CD4-positive, alpha-beta T cell treated with Interleukin-15 for 4 hours (primary cell): ENCODE measurements around the gene DDX31.

ENCODE experiments used
- DNase-seq: peaks from one replicate; pipeline ENCODE4 v3.0.0-alpha.2; 2020; ENCODE audit warnings: low spot score

DDX31 gene

DNA sequence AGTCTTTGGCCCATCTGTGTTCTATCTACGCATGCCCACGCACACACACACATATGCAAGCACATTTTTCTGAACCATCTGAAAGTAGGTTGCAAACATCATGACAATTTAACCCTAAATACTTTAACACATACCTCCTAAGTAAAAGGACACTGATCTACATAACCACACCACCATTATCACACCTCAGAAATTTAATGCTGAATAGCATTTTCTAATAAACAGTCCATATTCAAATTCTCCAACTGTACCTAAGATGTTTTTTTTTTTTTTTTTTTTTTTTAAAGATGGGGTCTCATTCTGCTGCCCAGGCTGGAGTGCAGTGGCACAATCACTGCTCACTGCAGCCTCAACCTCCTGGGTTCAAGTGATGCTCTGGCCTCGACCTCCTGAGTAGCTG, 35.5 kb downstream of the DDX31 start:
- DNase-seq: no peak

DNA sequence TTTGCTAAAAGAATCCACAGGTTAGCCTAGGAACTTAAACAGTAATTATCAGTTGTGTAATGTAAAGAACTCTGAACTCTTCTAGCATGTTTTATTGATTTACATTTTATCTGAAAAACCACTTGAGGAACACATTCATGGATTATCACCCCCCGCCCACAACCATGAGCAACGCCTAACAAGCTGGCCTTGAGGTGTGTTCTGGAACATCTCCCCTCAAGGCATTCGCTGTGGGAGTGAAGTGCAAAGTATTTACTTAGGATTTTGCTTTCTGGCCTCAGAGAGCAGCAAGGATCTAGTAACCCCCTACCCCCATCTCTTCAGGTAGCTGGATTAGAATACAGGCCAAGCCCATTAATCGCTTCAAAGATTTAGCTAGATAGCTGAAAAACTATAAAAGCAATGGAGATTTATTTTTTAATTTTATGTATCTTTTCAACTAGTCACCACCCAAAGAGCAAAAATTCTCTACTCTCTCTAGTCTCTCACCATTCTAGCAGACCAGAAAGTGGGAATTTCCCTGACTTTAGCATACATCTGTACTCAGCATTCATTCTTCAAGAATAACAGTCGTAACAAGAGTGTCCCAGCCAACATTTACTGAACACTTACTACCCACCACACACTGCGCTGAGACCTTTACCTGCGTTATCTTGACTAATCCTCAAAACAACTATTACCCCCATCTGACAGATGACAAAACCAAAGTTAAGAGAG, 37.2 kb downstream of the DDX31 start:
- no peak for DNase-seq

DNA sequence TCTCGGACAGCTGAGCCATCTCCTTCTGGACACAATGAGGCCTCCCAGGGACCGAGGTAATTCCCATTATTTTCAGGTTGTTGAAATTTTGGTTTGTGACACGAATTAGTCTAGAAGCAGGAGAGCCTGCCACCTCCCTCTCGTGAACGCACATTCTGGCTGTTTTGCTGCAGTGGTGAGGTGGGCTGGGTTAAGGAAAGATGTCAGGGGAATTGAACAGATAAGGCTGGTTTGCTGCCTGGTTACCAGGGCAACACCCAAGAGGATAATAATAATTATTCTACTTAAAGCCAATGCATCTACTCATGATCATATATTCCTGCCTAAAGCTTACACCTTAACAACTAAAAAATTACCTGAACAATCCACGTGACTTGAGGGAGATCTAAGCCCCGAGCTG, 38.1 kb downstream of the DDX31 start:
- DNase-seq: no peak

DNA sequence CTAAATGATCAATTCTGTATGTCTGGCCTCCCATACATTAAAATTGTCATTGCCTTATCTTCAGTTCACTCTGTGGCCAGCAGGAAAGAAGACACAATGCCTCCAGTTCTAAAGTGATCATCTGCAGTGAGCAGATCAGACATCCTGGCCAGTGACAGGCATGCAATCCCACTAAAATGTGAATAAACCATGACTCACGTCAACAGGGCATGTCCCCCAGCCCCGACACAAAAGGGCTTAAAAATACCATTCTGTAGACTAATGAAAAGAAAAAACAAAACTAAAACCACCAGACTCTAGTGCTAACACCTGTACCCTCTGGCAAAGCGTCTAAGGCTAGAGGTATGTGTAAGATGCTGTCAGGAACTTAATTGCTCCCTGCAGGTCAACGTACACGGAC, 38.5 kb downstream of the DDX31 start:
- no peak for DNase-seq

DNA sequence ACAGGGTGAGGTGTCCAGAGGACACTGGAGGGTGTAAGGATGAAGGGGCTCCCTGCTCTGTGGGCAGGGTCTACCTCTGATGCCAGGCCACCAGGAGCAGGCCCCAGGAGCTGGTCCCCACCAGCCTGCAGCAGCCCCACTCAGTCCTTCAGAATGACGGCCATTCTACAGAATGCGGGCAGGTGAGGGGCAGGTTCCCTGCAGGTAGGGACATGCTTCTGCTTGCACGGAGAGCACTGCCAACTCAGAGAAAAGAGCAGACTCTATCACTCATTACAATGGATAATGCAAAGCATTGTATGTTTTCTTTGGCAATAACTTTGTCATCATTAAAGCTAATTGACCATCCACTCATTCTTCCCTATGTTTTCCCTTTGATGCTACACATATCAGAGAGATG, 39.0 kb downstream of the DDX31 start:
- no peak for DNase-seq

DNA sequence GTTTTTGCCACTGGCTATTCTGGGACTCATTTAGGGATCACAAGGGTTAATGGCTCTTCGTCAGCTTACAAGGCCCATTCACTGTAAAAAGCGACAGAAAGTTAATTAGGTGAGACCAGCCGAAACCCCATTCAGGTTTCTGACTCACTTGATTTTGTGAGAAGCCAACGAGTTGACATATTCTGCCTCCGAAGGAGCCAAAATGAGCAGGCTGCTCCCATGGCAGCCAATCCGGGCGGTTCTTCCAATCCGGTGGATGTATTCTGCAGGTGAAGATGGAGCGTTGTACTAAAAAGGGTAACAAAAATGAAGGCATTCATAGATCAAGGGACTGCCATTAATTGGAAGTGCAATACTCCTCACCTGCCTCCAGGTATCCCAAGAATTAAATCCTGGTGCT, 39.7 kb downstream of the DDX31 start:
- DNase-seq: no peak

DNA sequence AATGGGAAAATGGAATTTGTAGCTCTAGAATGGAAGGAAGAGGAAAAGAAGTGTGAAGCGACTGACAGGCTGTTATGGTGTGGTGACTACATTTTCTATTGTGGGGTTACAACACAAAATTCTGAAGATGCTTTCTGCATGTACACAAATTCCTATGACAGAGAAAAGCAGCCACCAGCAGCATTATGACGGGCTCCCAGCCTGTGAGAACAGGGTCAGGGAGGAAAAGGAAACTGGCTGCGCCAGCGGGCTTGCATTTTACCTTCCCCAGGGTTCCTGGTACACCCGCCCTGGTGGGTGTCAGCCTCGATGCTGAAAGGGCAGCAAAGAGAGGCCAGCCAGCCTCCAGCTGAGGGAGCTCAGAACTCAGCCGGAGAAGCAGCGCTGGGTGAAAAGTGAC, 41.0 kb downstream of the DDX31 start:
- no peak for DNase-seq

DNA sequence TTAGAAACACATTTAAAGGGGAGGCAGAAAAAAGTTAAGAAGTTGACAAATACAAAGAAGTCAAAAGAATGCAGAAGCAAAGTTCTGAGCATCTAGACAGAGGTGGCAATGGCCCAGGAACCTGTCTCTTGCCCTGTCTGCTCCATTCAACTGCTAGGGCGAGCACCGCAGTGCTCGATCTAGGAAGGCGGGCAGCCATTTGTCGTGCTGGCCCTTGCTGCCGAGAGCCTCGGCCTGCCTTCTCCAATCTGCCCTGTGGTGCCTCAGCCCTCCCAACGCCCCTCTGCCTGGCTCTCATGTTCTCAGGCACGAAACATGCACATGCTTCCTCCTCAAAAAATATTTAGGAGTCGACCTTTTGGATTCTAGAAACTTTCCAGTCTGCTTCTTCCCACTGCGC, 42.2 kb downstream of the DDX31 start:
- DNase-seq: no peak

DNA sequence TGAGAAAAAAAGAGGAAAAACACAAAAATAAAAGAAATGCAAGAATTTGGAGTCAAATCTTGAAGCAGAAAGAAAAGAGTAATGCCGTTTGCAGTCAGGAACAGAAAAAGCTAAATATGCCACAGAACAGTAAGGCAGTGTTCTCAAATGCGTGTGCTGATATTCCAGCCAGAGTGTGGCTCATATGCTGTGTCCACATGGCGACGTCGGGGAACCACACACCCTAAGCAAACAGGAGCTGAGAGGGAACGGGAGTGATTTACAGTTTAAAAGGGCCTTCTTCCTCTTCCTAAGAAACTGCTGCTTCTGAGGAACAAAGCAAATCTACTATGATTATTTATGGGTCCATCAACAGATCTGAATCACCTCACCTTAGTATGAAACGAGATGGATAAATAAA, 42.7 kb downstream of the DDX31 start:
- no peak for DNase-seq

DNA sequence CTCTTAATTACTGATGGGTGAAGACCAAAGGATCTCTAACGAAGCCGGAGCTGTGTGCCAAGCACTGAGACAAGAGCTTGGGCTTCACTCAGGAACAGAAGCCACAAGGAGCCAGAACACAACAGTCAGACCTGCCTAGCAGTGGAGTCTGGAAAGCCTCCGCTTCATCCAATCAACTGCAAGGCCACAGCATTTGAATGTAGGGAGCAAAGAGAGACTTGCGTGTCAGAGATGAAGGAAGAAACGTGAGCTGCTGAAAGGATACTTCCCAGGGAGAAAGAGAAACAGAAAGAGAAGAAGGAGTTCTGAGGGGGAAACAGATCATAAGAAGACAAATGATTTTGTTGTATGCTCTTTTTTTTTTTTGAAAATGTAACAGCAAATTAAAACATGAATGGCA, 43.5 kb downstream of the DDX31 start:
- no peak for DNase-seq

DNA sequence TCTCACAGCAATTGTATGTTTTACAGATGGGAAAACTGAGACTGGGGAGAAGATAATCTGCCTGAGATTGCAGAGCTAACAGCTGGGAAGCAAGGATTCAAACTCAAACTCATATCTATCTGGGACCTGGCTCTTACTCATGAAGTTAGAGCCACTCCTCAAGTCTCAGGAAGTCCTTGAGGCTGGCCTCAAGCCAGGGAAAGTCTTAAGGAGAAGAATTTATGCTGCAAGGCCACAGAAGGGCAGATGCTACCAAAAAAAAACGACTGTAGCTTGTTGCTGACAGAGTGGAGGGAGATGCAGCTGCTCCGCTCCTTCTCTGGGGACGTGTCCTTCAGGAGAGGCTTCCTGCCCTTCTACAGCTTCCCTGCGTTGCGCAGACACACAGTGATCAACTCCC, 47.6 kb downstream of the DDX31 start:
- no peak for DNase-seq

DNA sequence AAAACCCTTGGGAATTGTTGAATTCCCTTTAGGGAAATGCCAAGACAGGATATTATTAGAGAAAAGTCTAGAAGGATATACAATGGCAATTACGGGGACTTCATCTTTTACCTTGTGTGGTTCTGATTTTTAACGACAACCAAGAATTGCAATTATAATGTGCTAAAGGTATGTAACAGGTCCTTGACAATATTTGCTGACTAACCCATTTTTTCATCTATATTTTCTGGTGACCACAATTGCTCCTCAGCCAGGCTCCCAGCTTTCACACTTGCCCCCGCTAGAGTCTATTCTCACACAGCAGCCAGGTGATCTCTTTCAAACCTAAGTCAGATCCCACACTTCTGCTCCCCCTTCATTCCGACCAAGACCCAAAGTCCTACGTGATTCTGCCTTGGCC, 53.1 kb downstream of the DDX31 start:
- DNase-seq: no peak

DNA sequence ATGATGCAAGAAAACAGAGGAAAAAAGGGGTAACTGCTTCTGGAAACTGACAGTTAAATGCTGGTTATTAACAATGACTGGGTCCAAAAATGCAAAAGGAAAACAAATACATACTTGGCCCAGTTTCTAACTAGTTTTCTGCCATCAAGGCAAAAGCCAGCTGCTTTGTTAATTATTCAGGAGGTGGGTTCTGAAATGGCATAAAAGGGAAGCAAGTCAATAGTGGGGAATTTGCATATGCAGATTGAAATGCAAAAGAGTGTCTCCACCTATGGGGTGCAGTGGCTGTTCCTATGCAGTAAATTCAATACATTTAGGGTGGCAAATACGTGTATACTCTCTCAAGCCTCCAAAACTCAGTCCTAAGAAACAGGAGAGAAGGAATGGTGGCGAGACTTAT, 54.0 kb downstream of the DDX31 start:
- DNase-seq: no peak

DNA sequence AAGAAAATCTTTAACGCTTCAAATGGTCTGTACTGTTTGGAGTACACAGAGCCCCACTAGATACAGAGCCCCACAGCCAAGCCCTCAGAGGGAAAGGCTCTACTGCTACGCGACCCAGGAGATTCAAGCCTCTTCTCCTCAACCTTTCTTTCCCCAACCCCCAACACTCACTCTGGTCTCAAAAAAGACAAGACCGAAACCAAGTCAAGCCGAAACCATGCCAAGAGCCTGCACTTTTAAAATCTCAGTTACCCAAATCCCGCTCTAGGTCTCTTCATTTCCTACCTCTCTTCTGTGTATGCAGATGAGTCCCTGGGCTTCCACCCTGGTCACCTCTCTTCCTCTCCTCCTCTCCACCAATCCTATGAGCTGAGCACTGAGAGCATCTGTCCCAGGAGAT, 55.5 kb downstream of the DDX31 start:
- no peak for DNase-seq

DNA sequence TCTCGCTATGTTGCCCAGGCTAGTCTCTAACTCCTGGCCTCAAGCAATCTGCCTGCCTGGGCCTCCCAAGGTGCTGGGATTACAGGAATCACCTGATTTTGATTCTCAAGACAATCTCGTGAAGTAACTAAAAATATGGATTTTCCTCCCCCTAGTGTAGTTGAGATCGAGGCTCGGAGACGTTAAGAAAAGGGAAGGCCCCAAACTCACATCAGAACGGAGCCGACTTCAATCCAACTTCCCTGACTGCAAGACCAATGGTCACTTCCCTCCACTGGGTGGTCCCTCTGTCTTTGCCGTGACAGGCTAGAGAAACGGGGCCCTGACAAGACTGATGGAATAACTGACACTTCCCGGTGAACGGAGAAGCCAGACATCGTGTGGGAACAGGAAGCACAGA, 59.1 kb downstream of the DDX31 start:
- no peak for DNase-seq

DNA sequence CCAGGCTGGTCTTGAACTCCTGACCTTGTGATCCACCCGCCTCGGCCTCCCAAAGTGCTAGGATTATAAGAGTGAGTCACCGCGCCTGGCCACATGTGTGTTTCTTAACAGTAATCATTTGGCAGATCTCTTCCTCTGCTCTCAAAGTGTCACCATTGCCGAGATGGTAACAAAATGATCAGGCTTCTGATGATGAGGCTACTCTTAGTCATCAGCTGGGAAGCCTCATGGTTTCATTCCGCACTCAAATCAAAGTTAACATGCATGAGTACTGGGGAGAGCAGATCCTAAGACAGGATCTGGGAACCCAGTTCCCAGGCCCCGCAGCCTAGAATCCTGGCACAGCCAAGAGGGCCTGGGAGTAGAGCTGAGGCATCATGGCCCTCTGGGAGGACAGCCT, 60.0 kb downstream of the DDX31 start:
- no peak for DNase-seq

DNA sequence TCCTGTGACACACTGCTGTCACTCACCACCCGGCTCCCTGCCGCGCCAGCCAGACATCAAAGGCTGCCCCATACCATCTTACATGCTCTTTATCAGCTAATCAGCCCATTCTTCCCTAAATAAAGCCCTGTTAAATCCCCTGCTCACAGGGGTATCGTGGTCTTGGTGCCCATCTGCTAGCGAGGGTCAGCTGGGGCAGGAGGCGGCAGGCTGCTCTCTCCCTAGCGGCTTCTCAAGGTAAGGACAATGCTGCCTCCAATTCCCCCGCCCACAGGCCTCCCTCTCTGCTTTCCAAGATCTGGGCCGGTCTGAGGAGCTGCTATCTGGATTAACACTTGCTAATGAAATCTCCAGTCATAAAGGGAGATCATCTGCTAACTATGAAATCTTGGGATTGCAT, 60.6 kb downstream of the DDX31 start:
- no peak for DNase-seq

DNA sequence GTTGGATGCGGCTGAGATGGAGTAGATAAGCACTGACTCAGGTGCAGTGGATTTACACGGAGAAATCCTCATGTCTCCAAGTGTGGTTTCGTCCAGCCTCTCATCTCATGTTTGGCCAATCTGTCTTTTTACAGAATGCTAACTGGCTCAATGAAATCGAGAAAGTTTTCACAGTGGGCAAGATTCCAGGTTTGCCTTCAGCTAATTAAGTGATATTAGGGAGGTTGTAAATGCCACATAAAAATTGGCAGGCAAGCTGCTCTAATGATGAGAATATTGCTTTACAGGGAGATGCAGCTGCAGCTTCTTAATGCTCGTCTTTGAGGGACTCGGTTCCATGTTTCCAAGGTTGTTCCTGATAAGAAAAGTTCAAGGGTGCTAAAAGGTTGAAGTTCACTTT, 63.7 kb downstream of the DDX31 start:
- no peak for DNase-seq

DNA sequence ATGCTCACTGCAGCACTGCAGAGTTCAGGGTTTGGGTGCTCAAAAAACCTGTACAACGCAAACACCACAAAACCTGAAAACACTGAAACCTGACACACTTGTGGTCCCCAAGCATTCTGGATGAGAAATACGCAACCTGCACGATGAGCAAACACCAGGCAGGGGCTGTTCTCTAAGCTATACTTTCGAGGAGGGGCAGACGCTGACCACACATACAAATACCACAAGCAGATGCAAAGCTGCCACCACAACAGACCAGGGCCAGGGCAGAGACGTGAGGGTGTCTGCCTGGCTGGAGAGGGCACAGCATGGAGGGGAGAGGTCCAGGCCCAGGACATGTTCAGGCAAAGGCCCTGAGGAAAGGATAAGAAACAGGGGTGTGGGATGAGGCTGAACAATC, 64.4 kb downstream of the DDX31 start:
- DNase-seq: no peak

DNA sequence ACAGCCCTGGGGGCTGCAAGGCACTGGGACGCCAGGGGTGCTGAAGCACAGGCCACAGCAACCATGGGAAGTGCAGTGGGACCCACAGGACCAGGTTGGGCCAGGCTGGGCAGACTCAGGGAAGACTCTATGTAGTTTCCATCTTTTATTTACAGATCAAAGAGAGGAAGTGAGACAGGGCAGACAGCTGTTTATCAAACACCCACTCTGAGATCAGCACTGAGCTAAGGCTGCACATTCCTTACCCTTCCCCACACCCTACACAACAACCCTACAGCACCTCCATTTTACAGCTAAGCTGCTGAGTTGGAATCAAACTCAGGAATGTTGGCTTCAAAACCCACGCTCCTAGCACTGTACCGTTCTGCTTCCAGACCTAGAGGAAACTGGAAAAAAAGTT, 67.6 kb downstream of the DDX31 start:
- DNase-seq: no peak

DNA sequence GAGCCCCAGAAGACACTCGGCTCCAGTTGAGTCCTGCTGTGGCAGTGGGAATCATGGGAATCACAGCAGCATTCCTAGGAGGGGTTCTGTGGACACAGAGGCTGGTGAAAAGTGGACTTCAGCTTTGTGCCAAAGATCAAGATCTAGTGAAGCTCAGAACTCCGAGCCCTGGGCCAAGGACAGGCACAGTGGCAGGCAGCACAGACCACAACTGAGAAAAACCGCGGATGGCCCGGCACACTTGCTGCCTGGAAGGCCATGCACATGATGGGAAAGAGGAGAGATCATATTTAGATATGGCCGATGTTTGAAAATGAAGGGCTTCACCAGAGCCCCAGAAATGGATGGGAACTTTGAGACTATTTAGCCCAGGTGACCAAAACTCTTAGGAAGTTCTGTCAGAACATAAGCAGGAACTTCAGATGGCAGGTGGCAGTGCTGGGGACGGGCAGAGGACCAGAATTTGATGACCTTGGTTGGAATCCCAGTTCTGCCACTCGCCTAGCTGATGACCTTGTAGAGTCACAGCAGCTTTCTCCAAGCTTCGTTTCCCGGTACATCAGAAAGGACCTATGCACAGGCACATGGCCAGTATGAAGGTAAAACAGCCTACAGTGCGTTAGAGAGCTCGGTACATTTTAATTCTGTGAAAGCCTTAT, 69.3 kb downstream of the DDX31 start:
- no peak for DNase-seq

DNA sequence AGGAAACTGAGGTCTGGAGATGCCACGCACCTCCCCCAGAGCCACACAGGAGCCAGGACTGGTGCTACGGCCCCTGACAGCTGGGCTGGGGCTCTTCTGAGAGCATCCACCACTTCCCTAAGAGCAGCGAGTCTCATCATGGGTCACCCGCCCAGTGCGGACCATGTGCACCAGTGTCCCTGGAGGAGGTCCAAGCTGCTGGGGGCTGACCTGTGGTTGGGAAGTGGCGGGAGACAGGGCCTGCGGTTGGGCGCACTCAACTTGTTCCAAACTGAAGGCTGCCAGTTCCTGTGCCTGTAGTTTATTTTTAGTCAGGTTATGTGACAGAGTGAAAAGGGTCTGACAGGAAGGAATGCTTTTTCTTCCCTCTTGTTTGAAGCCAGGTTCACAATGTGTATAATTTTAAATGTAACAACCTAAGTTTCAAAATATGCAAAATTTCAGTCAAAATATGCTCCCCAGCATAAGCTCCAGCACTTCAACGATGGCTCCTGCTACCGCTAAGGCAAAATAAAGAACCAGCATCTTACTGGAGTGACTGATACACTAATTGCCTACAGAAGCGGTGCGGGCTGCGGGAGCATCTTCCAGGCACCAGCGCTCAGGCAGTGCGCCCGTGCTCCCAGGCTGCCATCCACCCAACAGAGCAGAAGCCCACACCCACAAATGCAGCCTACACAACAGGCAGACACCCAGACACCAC, 72.6 kb downstream of the DDX31 start:
- no peak for DNase-seq

DNA sequence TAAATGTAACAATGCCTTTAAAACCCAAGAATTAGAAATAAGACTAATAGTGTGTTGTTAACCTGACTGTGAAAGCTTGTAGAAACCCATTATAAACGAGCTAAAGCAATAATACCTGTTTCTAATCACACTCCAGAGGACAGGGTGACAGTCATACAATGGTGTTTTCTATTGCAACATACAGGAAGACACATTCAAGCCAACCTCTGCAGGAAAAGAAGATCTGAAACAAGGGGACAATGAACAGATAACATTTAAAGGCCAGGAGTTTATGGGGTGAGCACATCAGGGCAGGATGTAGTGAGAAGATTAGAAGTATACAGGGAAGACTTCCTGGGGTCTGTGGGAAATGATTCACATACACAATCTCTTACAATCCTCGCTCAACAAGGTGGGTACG, 73.6 kb downstream of the DDX31 start:
- DNase-seq: no peak

DNA sequence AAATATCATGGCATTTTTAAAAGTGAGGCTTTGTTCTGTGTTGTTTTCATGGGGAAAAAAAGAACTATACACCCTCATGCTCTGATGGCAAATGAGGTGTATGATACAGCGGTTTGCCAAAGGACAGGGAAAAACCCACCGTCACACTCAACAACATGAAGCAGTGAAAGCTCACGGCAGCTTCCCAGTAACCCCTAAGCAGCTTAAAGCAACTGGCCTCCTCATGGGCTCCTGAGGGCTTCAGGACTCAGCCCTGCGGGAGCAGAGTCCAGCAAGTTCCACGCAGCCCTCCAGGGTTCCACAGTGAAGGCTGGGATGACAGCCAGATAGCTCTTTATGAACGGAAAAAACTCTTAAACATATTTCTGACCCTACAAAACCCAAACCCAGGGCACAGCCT, 74.5 kb downstream of the DDX31 start:
- DNase-seq: no peak
